Astrocyte (in vitro differentiated cells and primary cell): ENCODE results near the gene NCOA7.
"Not testable (repeated sequence)": the region's sequence is repeated elsewhere in the genome, so short reads cannot be mapped to it uniquely, and the experiment has no call there.

ENCODE experiments used
- CTCF ChIP-seq: IDR thresholded peaks from 2 replicates; pipeline ENCODE4 v1.5.1; 2011; ENCODE audit warnings: low read depth, mild to moderate bottlenecking, inconsistent platforms, low read length, moderate library complexity; ENCODE audit not compliant: insufficient read depth
- EZH2 ChIP-seq: IDR thresholded peaks from 2 replicates; pipeline ENCODE4 v1.6.1; 2012; ENCODE audit warnings: mild to moderate bottlenecking, low read length, inconsistent platforms; ENCODE audit not compliant: insufficient read depth

DNA sequence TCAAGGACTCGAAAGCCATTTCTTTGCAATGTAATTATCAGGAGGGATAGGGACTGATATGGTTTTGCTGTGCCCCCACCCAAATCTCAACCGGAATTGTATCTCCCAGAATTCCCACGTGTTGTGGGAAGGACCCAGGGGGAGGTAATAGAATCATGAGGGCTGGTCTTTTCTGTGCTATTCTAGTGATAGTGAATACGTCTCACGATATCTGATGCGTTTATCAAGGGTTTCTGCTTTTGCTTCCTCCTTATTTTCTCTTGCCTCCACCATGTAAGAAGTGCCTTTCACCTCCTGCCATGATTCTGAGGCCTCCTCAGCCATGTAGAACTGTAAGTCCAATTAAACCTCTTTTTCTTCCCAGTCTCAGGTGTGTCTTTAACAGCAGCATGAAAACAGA lies 160.0 kb downstream of the NCOA7 start:
- not testable (repeated sequence) for TF ChIP-seq CTCF, EZH2
